22Rv1 (cell line): ENCODE results near the gene ITGB4.

Source experiments
- H3K27ac ChIP-seq: fragments of 450-650 bp; 2 replicates; pipeline ENCODE4 v1.5.1; 2017
- ZFX ChIP-seq: fragments of 450-650 bp; IDR thresholded peaks from 2 replicates; pipeline ENCODE4 v1.6.1; 2017; ENCODE audit warnings: antibody characterized with exemption, borderline replicate concordance
- TF ChIP-seq, protein P1 (sequence below): fragments of 450-650 bp; IDR thresholded peaks from 2 replicates; pipeline ENCODE4 v1.5.1; 2017; ENCODE audit warnings: mild to moderate bottlenecking

ITGB4 gene

DNA sequence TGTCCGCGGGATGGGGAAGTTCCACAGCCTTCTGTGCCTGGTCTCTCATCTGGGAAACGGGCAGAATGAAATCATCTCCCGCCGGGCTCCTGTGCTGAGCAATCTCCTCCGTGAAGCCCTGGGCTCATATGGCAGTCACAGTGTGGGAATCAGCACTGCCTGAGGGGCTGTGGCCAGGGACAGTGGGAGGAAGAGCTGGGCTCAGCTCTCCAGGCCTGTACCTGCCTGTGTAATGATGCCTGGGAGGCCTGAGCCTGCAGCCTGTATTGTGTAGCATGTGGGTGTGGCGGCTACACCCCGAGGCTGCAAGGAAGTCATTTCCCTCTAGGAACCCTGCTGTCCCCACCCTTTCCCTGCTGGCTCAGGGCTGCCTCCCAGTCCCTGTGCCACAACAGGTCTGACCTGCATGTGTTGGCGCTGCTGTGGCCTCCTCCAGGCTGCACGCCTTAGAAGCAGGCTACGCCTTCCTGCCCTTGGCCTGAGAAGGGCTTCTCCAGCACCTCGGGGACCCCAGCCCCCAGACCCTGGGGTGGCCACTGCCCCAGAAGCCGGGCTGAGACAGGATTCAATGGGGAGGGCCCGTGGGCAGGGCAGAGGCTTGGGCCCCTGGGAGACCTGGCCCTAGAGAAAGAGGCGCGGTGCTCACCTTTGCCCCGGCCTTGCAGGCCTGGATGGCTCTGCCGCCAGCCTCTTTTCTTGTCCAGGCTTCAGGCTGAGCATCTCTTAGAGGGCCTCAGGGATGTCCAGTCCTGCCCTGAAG is 2.1 kb downstream of the ITGB4 start:
- H3K27ac ChIP-seq, result no peak overlapping the region
- no peak for TF ChIP-seq ZFX
- TF ChIP-seq, protein P1, sequence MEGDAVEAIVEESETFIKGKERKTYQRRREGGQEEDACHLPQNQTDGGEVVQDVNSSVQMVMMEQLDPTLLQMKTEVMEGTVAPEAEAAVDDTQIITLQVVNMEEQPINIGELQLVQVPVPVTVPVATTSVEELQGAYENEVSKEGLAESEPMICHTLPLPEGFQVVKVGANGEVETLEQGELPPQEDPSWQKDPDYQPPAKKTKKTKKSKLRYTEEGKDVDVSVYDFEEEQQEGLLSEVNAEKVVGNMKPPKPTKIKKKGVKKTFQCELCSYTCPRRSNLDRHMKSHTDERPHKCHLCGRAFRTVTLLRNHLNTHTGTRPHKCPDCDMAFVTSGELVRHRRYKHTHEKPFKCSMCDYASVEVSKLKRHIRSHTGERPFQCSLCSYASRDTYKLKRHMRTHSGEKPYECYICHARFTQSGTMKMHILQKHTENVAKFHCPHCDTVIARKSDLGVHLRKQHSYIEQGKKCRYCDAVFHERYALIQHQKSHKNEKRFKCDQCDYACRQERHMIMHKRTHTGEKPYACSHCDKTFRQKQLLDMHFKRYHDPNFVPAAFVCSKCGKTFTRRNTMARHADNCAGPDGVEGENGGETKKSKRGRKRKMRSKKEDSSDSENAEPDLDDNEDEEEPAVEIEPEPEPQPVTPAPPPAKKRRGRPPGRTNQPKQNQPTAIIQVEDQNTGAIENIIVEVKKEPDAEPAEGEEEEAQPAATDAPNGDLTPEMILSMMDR, result no peak

DNA sequence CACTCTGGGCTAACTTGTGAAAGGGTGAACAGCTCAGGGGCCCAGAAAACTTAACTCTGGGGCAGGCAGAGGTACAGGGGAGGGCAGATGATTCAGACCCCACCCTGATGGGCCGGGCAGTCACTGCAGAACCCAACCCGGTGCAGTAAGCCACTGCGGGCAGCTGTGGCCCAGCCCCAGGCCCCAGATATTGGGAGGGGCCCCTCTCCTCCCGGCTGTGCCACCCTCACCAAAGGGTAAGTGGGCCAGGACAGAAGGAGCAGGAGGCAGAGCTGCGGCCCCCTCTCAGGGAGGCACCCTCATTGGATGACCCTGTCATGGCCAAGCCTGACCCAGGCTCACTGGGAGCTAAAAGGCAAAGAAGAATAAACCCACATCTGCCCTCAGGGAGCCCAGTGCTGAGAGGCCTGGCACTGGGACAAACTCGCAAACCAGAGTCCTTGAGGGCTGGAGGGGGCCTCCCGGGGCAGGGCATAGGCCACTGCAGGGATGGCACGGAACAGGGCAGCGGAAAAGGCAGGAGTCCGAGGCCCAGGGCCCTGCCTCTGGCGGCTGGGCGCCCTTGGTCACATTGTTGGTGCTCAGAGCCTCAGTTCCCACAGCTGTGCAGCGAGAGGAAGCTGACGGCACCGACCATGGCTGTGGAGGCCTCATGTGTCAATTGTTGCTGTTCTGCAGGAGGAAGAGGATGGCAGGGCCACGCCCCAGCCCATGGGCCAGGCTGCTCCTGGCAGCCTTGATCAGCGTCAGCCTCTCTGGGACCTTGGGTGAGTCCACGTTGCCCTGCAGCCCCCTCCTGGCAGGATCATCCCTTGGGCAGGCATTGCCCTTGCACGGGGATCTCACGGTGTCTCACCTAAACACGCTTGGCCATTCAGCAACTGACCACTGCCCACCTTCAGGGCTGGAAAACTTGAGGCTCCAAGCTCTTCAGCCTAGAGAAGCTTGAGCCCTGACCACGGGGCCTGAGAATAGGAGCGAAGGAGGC is 3.1 kb downstream of the ITGB4 start:
- H3K27ac ChIP-seq, result no peak overlapping the region
- TF ChIP-seq ZFX, result no peak
- TF ChIP-seq, protein P1, result no peak

DNA sequence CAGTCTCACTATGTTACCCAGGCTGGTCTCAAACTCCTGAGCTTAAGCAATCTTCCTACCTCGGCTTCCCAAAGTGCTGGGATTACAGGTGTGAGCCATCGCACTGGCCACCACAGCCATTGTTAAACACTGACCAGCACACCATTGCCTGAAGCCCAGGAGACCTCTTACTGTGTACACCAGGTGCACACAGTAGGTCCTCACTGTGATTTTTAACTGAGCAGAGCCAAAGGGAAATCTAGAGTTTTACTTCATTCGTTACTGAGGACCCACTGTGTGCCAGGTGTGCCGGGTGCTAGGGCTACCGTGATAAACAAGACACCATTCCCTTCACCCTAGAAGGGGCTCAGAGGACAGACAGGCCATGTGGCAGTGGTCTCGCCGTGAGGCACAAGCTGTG is 4.2 kb downstream of the ITGB4 start:
- TF ChIP-seq, protein P1, result no peak
- H3K27ac ChIP-seq, result no peak overlapping the region

DNA sequence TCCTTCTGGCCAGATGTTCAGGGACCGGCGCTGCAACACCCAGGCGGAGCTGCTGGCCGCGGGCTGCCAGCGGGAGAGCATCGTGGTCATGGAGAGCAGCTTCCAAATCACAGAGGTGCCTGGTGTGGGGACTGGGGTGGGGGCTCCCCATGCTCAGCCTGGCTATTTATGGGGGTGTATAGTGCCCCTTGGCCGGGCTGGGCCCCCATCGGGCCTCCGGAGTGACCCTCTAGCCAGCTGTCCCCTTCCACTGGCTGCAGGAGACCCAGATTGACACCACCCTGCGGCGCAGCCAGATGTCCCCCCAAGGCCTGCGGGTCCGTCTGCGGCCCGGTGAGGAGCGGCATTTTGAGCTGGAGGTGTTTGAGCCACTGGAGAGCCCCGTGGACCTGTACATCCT is 6.1 kb downstream of the ITGB4 start:
- no peak for TF ChIP-seq ZFX
- TF ChIP-seq, protein P1, result no peak
- H3K27ac ChIP-seq, result no peak overlapping the region

DNA sequence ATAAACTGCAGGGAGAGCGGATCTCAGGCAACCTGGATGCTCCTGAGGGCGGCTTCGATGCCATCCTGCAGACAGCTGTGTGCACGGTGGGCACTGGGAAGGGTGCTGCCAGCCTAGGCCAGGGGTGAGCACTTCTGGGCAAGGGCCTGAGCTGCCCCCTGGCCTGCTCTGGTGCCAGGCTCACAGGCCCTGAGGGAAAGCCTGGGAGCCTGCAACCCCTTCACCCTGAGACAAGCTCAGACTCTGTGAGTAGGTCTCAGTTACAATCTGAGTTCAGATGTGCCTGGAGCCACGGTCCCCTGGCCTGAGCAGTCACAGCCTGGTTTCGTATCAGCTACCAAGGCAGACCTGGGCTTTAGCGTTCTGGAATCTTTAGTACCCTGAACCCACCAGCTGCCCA is 8.1 kb downstream of the ITGB4 start:
- TF ChIP-seq, protein P1, result no peak
- TF ChIP-seq ZFX, result no peak
- no peak overlapping the region for H3K27ac ChIP-seq

DNA sequence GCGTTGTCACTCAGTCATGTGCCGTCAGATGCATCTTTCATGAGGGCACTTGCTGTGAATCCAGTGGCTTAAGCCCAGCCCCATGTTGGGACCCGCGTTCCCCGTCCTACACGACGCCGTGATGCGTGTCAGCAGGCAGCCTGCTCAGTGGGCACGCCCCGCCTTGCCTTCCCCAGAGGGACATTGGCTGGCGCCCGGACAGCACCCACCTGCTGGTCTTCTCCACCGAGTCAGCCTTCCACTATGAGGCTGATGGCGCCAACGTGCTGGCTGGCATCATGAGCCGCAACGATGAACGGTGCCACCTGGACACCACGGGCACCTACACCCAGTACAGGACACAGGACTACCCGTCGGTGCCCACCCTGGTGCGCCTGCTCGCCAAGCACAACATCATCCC is 8.8 kb downstream of the ITGB4 start:
- no peak for TF ChIP-seq ZFX
- TF ChIP-seq, protein P1, result no peak
- no peak overlapping the region for H3K27ac ChIP-seq
